ENCODE data around the gene HTR1D. TPM values are rescaled to one million over a fixed set of nuclear protein-coding genes. Genes with fewer than 3 reads are reported as not detected.
"Not testable (repeated sequence)": the region's sequence is repeated elsewhere in the genome, so short reads cannot be mapped to it uniquely, and the experiment has no call there.

HTR1D gene
- total RNA-seq, 1 donor from 2014 or later: not detected

- no peak overlapping the region for H3K4me3 Mint-ChIP-seq
- H3K27ac Mint-ChIP-seq: no peak overlapping the region
- no peaks in the 10 kb centered on the region for H3K36me3 Mint-ChIP-seq (ENCODE audit: low read depth)
- intact Hi-C loops (cut with micrococcal nuclease): no loop called here
- H3K4me1 Mint-ChIP-seq (ENCODE audit: low read depth): no peaks in the 10 kb centered on the region
- no peaks in the 10 kb centered on the region for H3K9me3 Mint-ChIP-seq
- peaks cover 14% of the 10 kb centered on the region for H3K27me3 Mint-ChIP-seq (ENCODE audit: insufficient read depth)
- DNase-seq (ENCODE audit: low spot score): no peak
Measured at GRCh38 chr1:23238565-23238964, 21.3 kb upstream of the HTR1D start.

- intact Hi-C loops (cut with micrococcal nuclease): no loop called here
- no peak for DNase-seq (ENCODE audit: low spot score)
- no peak overlapping the region for H3K27ac Mint-ChIP-seq
- H3K36me3 Mint-ChIP-seq (ENCODE audit: low read depth): no peaks in the 10 kb centered on the region
- H3K4me3 Mint-ChIP-seq: no peak overlapping the region
- no peaks in the 10 kb centered on the region for H3K4me1 Mint-ChIP-seq (ENCODE audit: low read depth)
- H3K27me3 Mint-ChIP-seq (ENCODE audit: insufficient read depth): peaks cover 14% of the 10 kb centered on the region
- no peaks in the 10 kb centered on the region for H3K9me3 Mint-ChIP-seq
Measured at GRCh38 chr1:23237508-23237907, 20.2 kb upstream of the HTR1D start.

GRCh38 chr1:23227806-23228205 lies 10.5 kb upstream of the HTR1D start:
- Mint-ChIP-seq H3K9me3 (no peaks in the 10 kb centered on the region), H3K4me1 (ENCODE audit: low read depth) (no peaks in the 10 kb centered on the region), H3K27me3 (ENCODE audit: insufficient read depth) (peaks cover 11% of the 10 kb centered on the region), H3K36me3 (ENCODE audit: low read depth) (no peaks in the 10 kb centered on the region), H3K4me3 (no peak overlapping the region), H3K27ac (no peak overlapping the region)
- no peak for DNase-seq (ENCODE audit: low spot score)
- intact Hi-C loops (cut with micrococcal nuclease): no loop called here

- Mint-ChIP-seq H3K4me1 (ENCODE audit: low read depth) (no peaks in the 10 kb centered on the region), H3K36me3 (ENCODE audit: low read depth) (no peaks in the 10 kb centered on the region), H3K27me3 (ENCODE audit: insufficient read depth) (peaks cover 27% of the 10 kb centered on the region), H3K4me3 (no peak overlapping the region), H3K27ac (no peak overlapping the region), H3K9me3 (no peaks in the 10 kb centered on the region)
- no peak for DNase-seq (ENCODE audit: low spot score)
- intact Hi-C loops (cut with micrococcal nuclease): no loop called here
Measured at GRCh38 chr1:23224739-23225648, 7.7 kb upstream of the HTR1D start.

- H3K4me3 Mint-ChIP-seq; H3K9me3 Mint-ChIP-seq; intact Hi-C loops (cut with micrococcal nuclease); H3K4me1 Mint-ChIP-seq (ENCODE audit: low read depth); DNase-seq (ENCODE audit: low spot score); H3K27ac Mint-ChIP-seq; H3K36me3 Mint-ChIP-seq (ENCODE audit: low read depth): not testable (repeated sequence)
- peaks cover 34% of the 10 kb centered on the region for H3K27me3 Mint-ChIP-seq (ENCODE audit: insufficient read depth)
Measured at GRCh38 chr1:23223963-23224362, 6.7 kb upstream of the HTR1D start.

- intact Hi-C loops (cut with micrococcal nuclease); H3K4me1 Mint-ChIP-seq (ENCODE audit: low read depth): not testable (repeated sequence)
Measured at GRCh38 chr1:23223490-23223951, 6.2 kb upstream of the HTR1D start.

GRCh38 chr1:23222742-23223141 lies 5.4 kb upstream of the HTR1D start:
- H3K4me1 Mint-ChIP-seq (ENCODE audit: low read depth): no peaks in the 10 kb centered on the region
- no peak overlapping the region for H3K4me3 Mint-ChIP-seq
- no peaks in the 10 kb centered on the region for H3K9me3 Mint-ChIP-seq
- H3K36me3 Mint-ChIP-seq (ENCODE audit: low read depth): no peaks in the 10 kb centered on the region
- intact Hi-C loops (cut with micrococcal nuclease): no loop called here
- H3K27me3 Mint-ChIP-seq (ENCODE audit: insufficient read depth): peaks cover 39% of the 10 kb centered on the region
- DNase-seq (ENCODE audit: low spot score): no peak
- no peak overlapping the region for H3K27ac Mint-ChIP-seq

More at GRCh38 chr1:23223490-23223951, 6.2 kb upstream of the HTR1D start:
- not testable (repeated sequence) for DNase-seq (ENCODE audit: low spot score); H3K9me3 Mint-ChIP-seq; H3K27ac Mint-ChIP-seq; H3K36me3 Mint-ChIP-seq (ENCODE audit: low read depth); H3K4me3 Mint-ChIP-seq
- H3K27me3 Mint-ChIP-seq (ENCODE audit: insufficient read depth): peaks cover 39% of the 10 kb centered on the region

- Mint-ChIP-seq H3K27ac (no peak overlapping the region), H3K4me3 (no peak overlapping the region), H3K27me3 (ENCODE audit: insufficient read depth) (peaks cover 42% of the 10 kb centered on the region), H3K4me1 (ENCODE audit: low read depth) (no peaks in the 10 kb centered on the region), H3K36me3 (ENCODE audit: low read depth) (no peaks in the 10 kb centered on the region), H3K9me3 (no peaks in the 10 kb centered on the region)
- no peak for DNase-seq (ENCODE audit: low spot score)
- intact Hi-C loops (cut with micrococcal nuclease): no loop called here
Measured at GRCh38 chr1:23222331-23222730, 5.0 kb upstream of the HTR1D start.

GRCh38 chr1:23221107-23221506 lies 3.8 kb upstream of the HTR1D start:
- DNase-seq (ENCODE audit: low spot score): no peak
- Mint-ChIP-seq H3K27ac (no peak overlapping the region), H3K36me3 (ENCODE audit: low read depth) (no peaks in the 10 kb centered on the region), H3K27me3 (ENCODE audit: insufficient read depth) (peaks cover 47% of the 10 kb centered on the region), H3K9me3 (no peaks in the 10 kb centered on the region), H3K4me1 (ENCODE audit: low read depth) (no peaks in the 10 kb centered on the region), H3K4me3 (no peak overlapping the region)
- intact Hi-C loops (cut with micrococcal nuclease): no loop called here

GRCh38 chr1:23216771-23217420 lies 406 bp downstream of the HTR1D start:
- DNase-seq (ENCODE audit: low spot score): no peak
- no peak overlapping the region for H3K27ac Mint-ChIP-seq

GRCh38 chr1:23215751-23216449 lies 1.4 kb downstream of the HTR1D start:
- peaks cover 65% of the 10 kb centered on the region for H3K27me3 Mint-ChIP-seq (ENCODE audit: insufficient read depth)
- H3K4me3 Mint-ChIP-seq: peak overlapping the region; percentile 19
- no peak overlapping the region for H3K27ac Mint-ChIP-seq
- intact Hi-C loops (cut with micrococcal nuclease): loop anchor here (10.0 kb wide), 1 partner anchor 179 kb away; no protein-coding TSS in a partner anchor
- DNase-seq (ENCODE audit: low spot score): no peak
- H3K9me3 Mint-ChIP-seq: no peaks in the 10 kb centered on the region
- H3K36me3 Mint-ChIP-seq (ENCODE audit: low read depth): no peaks in the 10 kb centered on the region
- no peaks in the 10 kb centered on the region for H3K4me1 Mint-ChIP-seq (ENCODE audit: low read depth)

More at GRCh38 chr1:23216771-23217420, 406 bp downstream of the HTR1D start:
- peaks cover 71% of the 10 kb centered on the region for H3K27me3 Mint-ChIP-seq (ENCODE audit: insufficient read depth)
- H3K36me3 Mint-ChIP-seq (ENCODE audit: low read depth): no peaks in the 10 kb centered on the region
- intact Hi-C loops (cut with micrococcal nuclease): loop anchor here (10.0 kb wide), 1 partner anchor 178 kb away; no protein-coding TSS in a partner anchor
- H3K9me3 Mint-ChIP-seq: no peaks in the 10 kb centered on the region
- H3K4me3 Mint-ChIP-seq: no peak overlapping the region
- no peaks in the 10 kb centered on the region for H3K4me1 Mint-ChIP-seq (ENCODE audit: low read depth)

GRCh38 chr1:23215291-23215690 lies 2.0 kb downstream of the HTR1D start:
- no peak for DNase-seq (ENCODE audit: low spot score)
- peaks cover 65% of the 10 kb centered on the region for H3K27me3 Mint-ChIP-seq (ENCODE audit: insufficient read depth)
- H3K4me1 Mint-ChIP-seq (ENCODE audit: low read depth): no peaks in the 10 kb centered on the region
- no peak overlapping the region for H3K27ac Mint-ChIP-seq
- H3K36me3 Mint-ChIP-seq (ENCODE audit: low read depth): no peaks in the 10 kb centered on the region
- intact Hi-C loops (cut with micrococcal nuclease): loop anchor here (10.0 kb wide), 1 partner anchor 180 kb away; no protein-coding TSS in a partner anchor
- no peak overlapping the region for H3K4me3 Mint-ChIP-seq
- H3K9me3 Mint-ChIP-seq: no peaks in the 10 kb centered on the region
